Measurements from ENCODE around the gene C9orf72. TPM values are rescaled to one million over a fixed set of nuclear protein-coding genes. Genes with fewer than 3 reads are reported as not detected.

Gene C9orf72
- total and polyA plus RNA-seq, 9 of the 15 experiments (the other 6 are each of a cell fraction or from before 2014, with no cell fraction given), result 2.3 to 7.3 (median 4.1) TPM

- Histone ChIP-seq H3K27me3 (ENCODE audit: control insufficient read depth in 2 of 2, insufficient read depth in 2 of 2, low read length in 2 of 2) (no peaks in the 10 kb centered on the region), H3K27ac (ENCODE audit: extremely low read depth, low read depth, low read length) (no peak overlapping the region), H3K9me3 (replicated peaks; ENCODE audit: control insufficient read depth, insufficient read depth, low read depth, low read length) (no peaks in the 10 kb centered on the region), H3K4me3 (no peak overlapping the region), H3K4me2 (ENCODE audit: insufficient read depth, low read length) (no peak overlapping the region), H2AFZ (ENCODE audit: low read depth, low read length) (no peak overlapping the region), H4K20me1 (replicated peaks; ENCODE audit: control insufficient read depth, insufficient read depth, low read length) (no peaks in the 10 kb centered on the region), H3K36me3 (ENCODE audit: control insufficient read depth, insufficient read depth, low read length) (no peaks in the 10 kb centered on the region), H3K4me1 (replicated peaks in 1 of 2; ENCODE audit: control insufficient read depth in 2 of 2, insufficient read depth in 2 of 2, low read length in 2 of 2) (no peaks in the 10 kb centered on the region), H3K9ac (ENCODE audit: insufficient read depth in 1 of 2, low read depth in 2 of 2, low read length in 2 of 2) (no peak overlapping the region), H3K79me2 (ENCODE audit: control insufficient read depth, insufficient read depth, low read length) (no peaks in the 10 kb centered on the region), H3K9me1 (ENCODE audit: control insufficient read depth, insufficient read depth, low read length) (no peaks in the 10 kb centered on the region)
- ChIA-PET CTCF (ENCODE audit: low intra/inter-chr PET ratio) (no interaction called here), POLR2A (no interaction called here)
- ATAC-seq (no peak), DNase-seq (ENCODE audit: extremely low read depth in 1 of 4, low spot score in 3 of 4) (no peak), FAIRE-seq (no peak)
- intact Hi-C loops (cut with micrococcal nuclease) (no loop called here), in situ Hi-C loops (cut with MboI) (no loop called here)
- 0% methylated on average over 5 of the region's 13 CpGs for WGBS (ENCODE audit: insufficient coverage, low coverage, missing lambda C conversion rate)
- no TSS peak for BruUV-seq (replicated peaks)
- TF ChIP-seq GATAD2B (IDR thresholded peaks at IDR 0.05; ENCODE audit: borderline replicate concordance) (no peak), NR4A1 (CRISPR knock-in tag; IDR thresholded peaks at IDR 0.05) (no peak), NR4A1 (tag; IDR thresholded peaks at IDR 0.05) (no peak), CHD1 (IDR thresholded peaks at IDR 0.05; ENCODE audit: low read length) (no peak), CBFA2T3 (IDR thresholded peaks at IDR 0.05) (no peak), STAG1 (CRISPR knock-in tag; IDR thresholded peaks at IDR 0.05; ENCODE audit: borderline replicate concordance) (no peak)
Measured at GRCh38 chr9:27595733-27596132, 22.5 kb upstream of the C9orf72 start.

- Histone ChIP-seq H4K20me1 (replicated peaks; ENCODE audit: control insufficient read depth, insufficient read depth, low read length) (no peaks in the 10 kb centered on the region), H3K79me2 (ENCODE audit: control insufficient read depth, insufficient read depth, low read length) (no peaks in the 10 kb centered on the region), H2AFZ (ENCODE audit: low read depth, low read length) (no peak overlapping the region), H3K4me3 (no peak overlapping the region), H3K27ac (ENCODE audit: extremely low read depth, low read depth, low read length) (no peak overlapping the region), H3K27me3 (ENCODE audit: control insufficient read depth in 2 of 2, insufficient read depth in 2 of 2, low read length in 2 of 2) (no peaks in the 10 kb centered on the region), H3K36me3 (ENCODE audit: control insufficient read depth, insufficient read depth, low read length) (no peaks in the 10 kb centered on the region), H3K9me3 (replicated peaks; ENCODE audit: control insufficient read depth, insufficient read depth, low read depth, low read length) (no peaks in the 10 kb centered on the region), H3K4me2 (ENCODE audit: insufficient read depth, low read length) (no peak overlapping the region), H3K9ac (ENCODE audit: insufficient read depth in 1 of 2, low read depth in 2 of 2, low read length in 2 of 2) (no peak overlapping the region), H3K9me1 (ENCODE audit: control insufficient read depth, insufficient read depth, low read length) (no peaks in the 10 kb centered on the region), H3K4me1 (replicated peaks in 1 of 2; ENCODE audit: control insufficient read depth in 2 of 2, insufficient read depth in 2 of 2, low read length in 2 of 2) (no peaks in the 10 kb centered on the region)
- POLR2A ChIA-PET, result no interaction called here
- no peak for FAIRE-seq
- CTCF ChIA-PET (ENCODE audit: low intra/inter-chr PET ratio), result no interaction called here
- no TSS peak for BruUV-seq (replicated peaks)
- WGBS (ENCODE audit: insufficient coverage, low coverage, missing lambda C conversion rate), result 0% methylated on average over 1 of the region's 3 CpGs
- no peak for DNase-seq (ENCODE audit: extremely low read depth in 1 of 4, low spot score in 3 of 4)
- in situ Hi-C loops (cut with MboI), result no loop called here
- ATAC-seq, result no peak
- intact Hi-C loops (cut with micrococcal nuclease), result no loop called here
- TF ChIP-seq GTF2F1 (IDR thresholded peaks at IDR 0.05; ENCODE audit: low read depth, low read length) (no peak), ZNF511 (CRISPR knock-in tag; IDR thresholded peaks at IDR 0.05) (no peak), MYC (IDR thresholded peaks at IDR 0.05; ENCODE audit: low read depth, low read length) (no peak), MYC (CRISPR knock-in tag; IDR thresholded peaks at IDR 0.05; ENCODE audit: borderline replicate concordance, low read depth) (no peak), SP1 (CRISPR knock-in tag; IDR thresholded peaks at IDR 0.05) (no peak), ZBTB17 (CRISPR knock-in tag; IDR thresholded peaks at IDR 0.05) (no peak), BDP1 (IDR thresholded peaks at IDR 0.05; ENCODE audit: insufficient read depth, insufficient read length) (no peak), TOE1 (IDR thresholded peaks at IDR 0.05; ENCODE audit: borderline replicate concordance) (no peak), TOE1 (CRISPR knock-in tag; IDR thresholded peaks at IDR 0.05; ENCODE audit: borderline replicate concordance, low read depth) (no peak), KAT7 (CRISPR knock-in tag; IDR thresholded peaks at IDR 0.05; ENCODE audit: borderline replicate concordance) (no peak), MTA2 (IDR thresholded peaks at IDR 0.05; ENCODE audit: low read depth) (no peak)
Measured at GRCh38 chr9:27591672-27592071, 18.4 kb upstream of the C9orf72 start.

Data from K562 (cell line).